ENCODE results near the gene RPA1.

- TF ChIP-seq CTCF (conservative IDR thresholded peaks at IDR 0.05; ENCODE audit: low read depth, low read length) (no peak), EZH2phosphoT487 (IDR thresholded peaks at IDR 0.05; ENCODE audit: borderline replicate concordance, low read length) (no peak), EZH2 (IDR thresholded peaks at IDR 0.05; ENCODE audit: low read length, unreplicated experiment) (no peak)
These were observed 33.0 kb upstream of the RPA1 start for GRCh38 chr17:1796800-1797199.

Measured in PC-3 (cell line).